ENCODE data around the gene STX3. TPM values are rescaled to one million over a fixed set of nuclear protein-coding genes. Genes with fewer than 3 reads are reported as not detected.

The STX3 gene
- total and polyA plus RNA-seq, 2 donors (not counting 3 experiments of a cell fraction or from before 2014, with no cell fraction given) = 40.3 to 49.7 TPM

- no peaks in the 10 kb centered on the region for H3K9me1 ChIP-seq (replicated peaks; ENCODE audit: control insufficient read depth, extremely low read depth, insufficient read depth, low read length)
- TF ChIP-seq GATA2 (IDR thresholded peaks at IDR 0.05; ENCODE audit: insufficient read depth, insufficient read length, low read depth, low read length) (no peak), JUN (IDR thresholded peaks at IDR 0.05; ENCODE audit: borderline replicate concordance, insufficient read depth, insufficient read length, low read depth) (no peak)
- dilution Hi-C loops (cut with MboI; ENCODE audit: extremely low pct_ligation_motif_present, low sequenced_read_pairs) (no loop called here), intact Hi-C loops (cut with micrococcal nuclease) (no loop called here)
- H3K9ac ChIP-seq (replicated peaks; ENCODE audit: extremely low read depth, insufficient read depth, low read length) = no peak overlapping the region
- DNase-seq (ENCODE audit: low read depth, low spot score) (no peak), FAIRE-seq (no peak)
- ChIA-PET CTCF (interaction anchor here (1.5 kb wide), 1 partner anchor 40 kb away, joined by 4 read pairs; no protein-coding TSS in a partner anchor), POLR2A (no interaction called here)
- H4K20me1 ChIP-seq (replicated peaks; ENCODE audit: control insufficient read depth, extremely low read depth, insufficient read depth, low read length) = no peaks in the 10 kb centered on the region
- no peaks in the 10 kb centered on the region for H3K9me3 ChIP-seq (replicated peaks; ENCODE audit: control insufficient read depth, insufficient read depth, low read length)
- peaks cover 2% of the 10 kb centered on the region for H3K4me1 ChIP-seq (ENCODE audit: control insufficient read depth, extremely low read depth, insufficient read depth, low read length)
- no peak overlapping the region for H3K4me2 ChIP-seq (ENCODE audit: insufficient read depth, low read length)
- BruUV-seq (replicated peaks) = no TSS peak
- H2AFZ ChIP-seq (ENCODE audit: low read depth, low read length) = no peak overlapping the region
- peaks cover 59% of the 10 kb centered on the region for H3K79me2 ChIP-seq (ENCODE audit: control insufficient read depth, insufficient read depth, low read length)
- H3K27ac ChIP-seq (ENCODE audit: insufficient read depth, low read depth, low read length) = no peak overlapping the region
- no peaks in the 10 kb centered on the region for H3K27me3 ChIP-seq (ENCODE audit: control insufficient read depth in 2 of 2, insufficient read depth in 2 of 2, low read length in 2 of 2)
- H3K4me3 ChIP-seq (replicated peaks in 1 of 3; ENCODE audit: insufficient read depth in 1 of 3, low read depth in 1 of 3, low read length in 3 of 3) = no peak overlapping the region
- H3K36me3 ChIP-seq (ENCODE audit: control insufficient read depth in 2 of 2, extremely low read depth in 1 of 2, insufficient read depth in 2 of 2, low read length in 2 of 2) = peaks cover 0 to 12% of the 10 kb centered on the region in 2 experiments
These were observed 6.8 kb downstream of the STX3 start for GRCh38 chr11:59761993-59762392.

DNA sequence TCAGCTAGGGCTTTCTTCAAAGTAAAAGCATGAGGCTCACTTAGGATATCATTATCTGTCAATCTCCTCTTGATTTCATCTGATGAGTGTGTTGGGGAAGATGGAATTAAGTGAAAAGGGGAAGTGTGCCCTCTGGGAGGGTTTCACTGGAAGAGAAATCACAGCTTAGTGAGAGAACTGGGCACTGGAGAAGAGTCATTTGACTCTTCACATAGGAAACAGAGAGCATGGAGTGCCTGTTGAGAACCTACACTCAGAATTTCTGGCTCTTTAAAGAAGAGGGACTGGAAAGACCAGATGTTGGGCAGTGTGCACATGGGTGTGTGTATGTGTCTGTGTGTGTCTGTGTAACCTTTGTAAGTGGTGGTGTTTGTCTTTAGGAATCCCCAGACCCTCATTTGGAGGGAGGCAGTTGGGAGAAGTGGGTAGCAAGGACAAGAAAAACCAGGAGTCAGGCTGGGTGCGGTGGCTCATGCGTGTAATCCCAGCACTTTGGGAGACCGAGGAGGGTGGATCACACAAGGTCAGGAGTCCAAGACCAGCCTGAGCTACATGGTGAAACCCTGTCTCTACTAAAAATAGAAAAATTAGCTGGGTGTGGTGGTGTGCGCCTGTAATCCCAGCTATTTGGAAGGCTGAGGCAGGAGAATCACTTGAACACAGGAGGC is 10.0 kb downstream of the STX3 start:
- no peaks in the 10 kb centered on the region for H3K9me1 ChIP-seq (replicated peaks; ENCODE audit: control insufficient read depth, extremely low read depth, insufficient read depth, low read length)
- H3K9ac ChIP-seq (replicated peaks; ENCODE audit: extremely low read depth, insufficient read depth, low read length) = no peak overlapping the region
- intact Hi-C loops (cut with micrococcal nuclease) = no loop called here
- TF ChIP-seq MYC (IDR thresholded peaks at IDR 0.05; ENCODE audit: low read depth, low read length) (no peak), GATA2 (IDR thresholded peaks at IDR 0.05; ENCODE audit: insufficient read depth, insufficient read length, low read depth, low read length) (no peak), EZH2 (IDR thresholded peaks at IDR 0.05; ENCODE audit: borderline replicate concordance, low read depth, low read length, severe bottlenecking) (no peak), POLR2AphosphoS5 (IDR thresholded peaks at IDR 0.05; ENCODE audit: insufficient read depth, low read depth, low read length) (no peak), JUN (IDR thresholded peaks at IDR 0.05; ENCODE audit: borderline replicate concordance, insufficient read depth, insufficient read length, low read depth) (no peak), POLR2A (IDR thresholded peaks at IDR 0.05; ENCODE audit: low read depth, low read length) (no peak), FOS (IDR thresholded peaks at IDR 0.05; ENCODE audit: borderline replicate concordance, insufficient read depth, low read length) (no peak)
- TF ChIP-seq, protein P1, sequence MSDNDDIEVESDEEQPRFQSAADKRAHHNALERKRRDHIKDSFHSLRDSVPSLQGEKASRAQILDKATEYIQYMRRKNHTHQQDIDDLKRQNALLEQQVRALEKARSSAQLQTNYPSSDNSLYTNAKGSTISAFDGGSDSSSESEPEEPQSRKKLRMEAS (IDR thresholded peaks at IDR 0.05; ENCODE audit: insufficient read depth, insufficient read length) = no peak
- TF ChIP-seq, protein P2, sequence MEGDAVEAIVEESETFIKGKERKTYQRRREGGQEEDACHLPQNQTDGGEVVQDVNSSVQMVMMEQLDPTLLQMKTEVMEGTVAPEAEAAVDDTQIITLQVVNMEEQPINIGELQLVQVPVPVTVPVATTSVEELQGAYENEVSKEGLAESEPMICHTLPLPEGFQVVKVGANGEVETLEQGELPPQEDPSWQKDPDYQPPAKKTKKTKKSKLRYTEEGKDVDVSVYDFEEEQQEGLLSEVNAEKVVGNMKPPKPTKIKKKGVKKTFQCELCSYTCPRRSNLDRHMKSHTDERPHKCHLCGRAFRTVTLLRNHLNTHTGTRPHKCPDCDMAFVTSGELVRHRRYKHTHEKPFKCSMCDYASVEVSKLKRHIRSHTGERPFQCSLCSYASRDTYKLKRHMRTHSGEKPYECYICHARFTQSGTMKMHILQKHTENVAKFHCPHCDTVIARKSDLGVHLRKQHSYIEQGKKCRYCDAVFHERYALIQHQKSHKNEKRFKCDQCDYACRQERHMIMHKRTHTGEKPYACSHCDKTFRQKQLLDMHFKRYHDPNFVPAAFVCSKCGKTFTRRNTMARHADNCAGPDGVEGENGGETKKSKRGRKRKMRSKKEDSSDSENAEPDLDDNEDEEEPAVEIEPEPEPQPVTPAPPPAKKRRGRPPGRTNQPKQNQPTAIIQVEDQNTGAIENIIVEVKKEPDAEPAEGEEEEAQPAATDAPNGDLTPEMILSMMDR (IDR thresholded peaks at IDR 0.05; ENCODE audit: extremely low read depth in 1 of 2, insufficient read depth in 1 of 2, low read depth in 1 of 2, low read length in 2 of 2) = no peak
- peaks cover 0 to 9% of the 10 kb centered on the region in 2 experiments for H3K36me3 ChIP-seq (ENCODE audit: control insufficient read depth in 2 of 2, extremely low read depth in 1 of 2, insufficient read depth in 2 of 2, low read length in 2 of 2)
- no peaks in the 10 kb centered on the region for H3K4me1 ChIP-seq (ENCODE audit: control insufficient read depth, extremely low read depth, insufficient read depth, low read length)
- H4K20me1 ChIP-seq (replicated peaks; ENCODE audit: control insufficient read depth, extremely low read depth, insufficient read depth, low read length) = no peaks in the 10 kb centered on the region
- FAIRE-seq (no peak), DNase-seq (ENCODE audit: low read depth, low spot score) (no peak)
- H3K4me2 ChIP-seq (ENCODE audit: insufficient read depth, low read length) = no peak overlapping the region
- no peaks in the 10 kb centered on the region for H3K27me3 ChIP-seq (ENCODE audit: control insufficient read depth in 2 of 2, insufficient read depth in 2 of 2, low read length in 2 of 2)
- no peaks in the 10 kb centered on the region for H3K9me3 ChIP-seq (replicated peaks; ENCODE audit: control insufficient read depth, insufficient read depth, low read length)
- dilution Hi-C loops (cut with MboI; ENCODE audit: extremely low pct_ligation_motif_present, low sequenced_read_pairs) = no loop called here
- H3K79me2 ChIP-seq (ENCODE audit: control insufficient read depth, insufficient read depth, low read length) = peaks cover 60% of the 10 kb centered on the region
- ChIA-PET CTCF (interaction anchor here (1.5 to 3.9 kb wide), 3 partner anchors 10 to 154 kb away, joined by 3 to 15 read pairs (median 12); partner anchors contain the start of gene STX3), POLR2A (interaction anchor here (1.1 kb wide), 1 partner anchor 9 kb away, joined by 4 read pairs; no protein-coding TSS in a partner anchor)
- H2AFZ ChIP-seq (ENCODE audit: low read depth, low read length) = no peak overlapping the region
- BruUV-seq (replicated peaks) = no TSS peak
- H3K27ac ChIP-seq (ENCODE audit: insufficient read depth, low read depth, low read length) = no peak overlapping the region
- H3K4me3 ChIP-seq (replicated peaks in 1 of 3; ENCODE audit: insufficient read depth in 1 of 3, low read depth in 1 of 3, low read length in 3 of 3) = no peak overlapping the region
